ENCODE results near the gene PARP12. TPM values are rescaled to one million over a fixed set of nuclear protein-coding genes. Genes with fewer than 3 reads are reported as not detected.

PARP12 gene
- total RNA-seq, 2 donors from 2014 or later: 21.9 to 46.4 TPM

GRCh38 chr7:140018125-140019043 is 44.4 kb downstream of the PARP12 start:
- Histone ChIP-seq H3K27ac (no peak overlapping the region), H3K36me3 (no peaks in the 10 kb centered on the region), H3K4me1 (replicated peaks) (peaks cover 4% of the 10 kb centered on the region), H3K4me3 (no peak overlapping the region), H3K9me3 (no peaks in the 10 kb centered on the region), H3K27me3 (replicated peaks; ENCODE audit: insufficient read depth) (no peaks in the 10 kb centered on the region)
- no peak for TF ChIP-seq POLR2A (IDR thresholded peaks at IDR 0.05)
- no peak for TF ChIP-seq CTCF (IDR thresholded peaks at IDR 0.05)
- TF ChIP-seq POLR2AphosphoS5 (IDR thresholded peaks at IDR 0.05): no peak
- no peak for DNase-seq (ENCODE audit: low spot score)
- intact Hi-C loops (cut with DNase I): no loop called here
- 80% methylated on average over 9 of the region's 9 CpGs for WGBS

GRCh38 chr7:140017543-140017942 is 45.2 kb downstream of the PARP12 start:
- H3K27me3 ChIP-seq (replicated peaks; ENCODE audit: insufficient read depth): no peaks in the 10 kb centered on the region
- intact Hi-C loops (cut with DNase I): no loop called here
- no peaks in the 10 kb centered on the region for H3K36me3 ChIP-seq
- H3K27ac ChIP-seq: no peak overlapping the region
- WGBS: 82% methylated on average over 10 of the region's 15 CpGs
- DNase-seq (ENCODE audit: low spot score): no peak
- TF ChIP-seq POLR2A (IDR thresholded peaks at IDR 0.05) (no peak), POLR2AphosphoS5 (IDR thresholded peaks at IDR 0.05) (no peak), CTCF (IDR thresholded peaks at IDR 0.05) (no peak)
- no peaks in the 10 kb centered on the region for H3K9me3 ChIP-seq
- H3K4me3 ChIP-seq: no peak overlapping the region
- no peaks in the 10 kb centered on the region for H3K4me1 ChIP-seq (replicated peaks)

GRCh38 chr7:140017034-140017433 is 45.7 kb downstream of the PARP12 start:
- H3K4me3 ChIP-seq: no peak overlapping the region
- TF ChIP-seq POLR2A (IDR thresholded peaks at IDR 0.05) (no peak), POLR2AphosphoS5 (IDR thresholded peaks at IDR 0.05) (no peak), CTCF (IDR thresholded peaks at IDR 0.05) (no peak)
- no peak for DNase-seq (ENCODE audit: low spot score)
- intact Hi-C loops (cut with DNase I): no loop called here
- no peaks in the 10 kb centered on the region for H3K27me3 ChIP-seq (replicated peaks; ENCODE audit: insufficient read depth)
- H3K27ac ChIP-seq: no peak overlapping the region
- WGBS: 79% methylated on average over 7 of the region's 7 CpGs
- H3K4me1 ChIP-seq (replicated peaks): no peaks in the 10 kb centered on the region
- no peaks in the 10 kb centered on the region for H3K9me3 ChIP-seq
- no peaks in the 10 kb centered on the region for H3K36me3 ChIP-seq

DNA sequence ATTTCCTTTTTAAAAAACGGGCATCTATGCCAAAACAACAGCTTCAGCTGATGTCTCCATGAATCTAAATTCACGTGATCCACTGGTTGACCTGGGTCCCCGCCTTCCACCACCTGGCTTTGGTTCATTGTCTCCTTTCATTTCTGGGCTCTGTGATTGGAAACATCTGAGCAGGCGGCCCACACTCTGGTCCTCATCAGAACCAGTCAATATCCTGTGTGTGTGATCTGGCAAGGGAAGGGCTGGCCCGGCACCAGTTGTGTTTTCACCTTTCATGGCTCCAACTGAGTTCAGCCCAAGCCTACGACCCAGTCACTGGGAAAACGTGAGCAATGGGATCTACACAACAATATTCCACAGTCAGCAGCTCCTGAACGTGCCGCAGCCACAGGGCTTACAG is 46.2 kb downstream of the PARP12 start:
- no peak for TF ChIP-seq POLR2A (IDR thresholded peaks at IDR 0.05)
- TF ChIP-seq POLR2AphosphoS5 (IDR thresholded peaks at IDR 0.05): no peak
- no peak for TF ChIP-seq CTCF (IDR thresholded peaks at IDR 0.05)
- Histone ChIP-seq H3K4me3 (no peak overlapping the region), H3K27ac (no peak overlapping the region), H3K4me1 (replicated peaks) (no peaks in the 10 kb centered on the region), H3K27me3 (replicated peaks; ENCODE audit: insufficient read depth) (no peaks in the 10 kb centered on the region), H3K9me3 (no peaks in the 10 kb centered on the region), H3K36me3 (no peaks in the 10 kb centered on the region)
- intact Hi-C loops (cut with DNase I): no loop called here
- no peak for DNase-seq (ENCODE audit: low spot score)
- WGBS: 88% methylated on average over 9 of the region's 9 CpGs

DNA sequence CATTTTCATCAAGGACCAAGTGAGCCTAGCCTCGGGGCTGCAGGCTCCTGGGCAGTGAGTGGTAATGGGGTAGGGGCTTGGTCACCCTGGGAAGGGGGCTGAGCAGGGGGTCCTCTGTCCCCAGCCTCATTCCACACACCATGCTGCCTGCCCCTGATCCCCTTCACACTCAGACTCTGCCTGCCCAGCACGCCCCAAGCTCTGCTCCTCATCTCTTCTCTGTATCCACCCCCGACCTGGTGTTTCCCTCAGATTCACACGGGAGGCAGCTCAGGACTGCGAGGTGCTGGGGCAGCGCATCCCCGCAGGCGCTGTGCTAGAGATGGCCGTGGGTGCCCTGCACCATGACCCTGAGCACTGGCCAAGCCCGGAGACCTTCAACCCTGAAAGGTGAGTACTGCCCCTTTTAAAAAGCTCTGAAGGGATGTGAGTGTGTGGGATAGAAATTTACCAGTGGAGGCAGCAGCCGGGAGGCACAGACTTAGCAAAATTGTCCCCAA is 47.2 kb downstream of the PARP12 start:
- 95% methylated on average over 11 of the region's 11 CpGs for WGBS
- no peaks in the 10 kb centered on the region for H3K27me3 ChIP-seq (replicated peaks; ENCODE audit: insufficient read depth)

More for the DNA sequence above, 47.2 kb downstream of the PARP12 start:
- Histone ChIP-seq H3K4me1 (replicated peaks) (no peaks in the 10 kb centered on the region), H3K36me3 (no peaks in the 10 kb centered on the region), H3K4me3 (no peak overlapping the region), H3K9me3 (no peaks in the 10 kb centered on the region), H3K27ac (no peak overlapping the region)
- no peak for TF ChIP-seq POLR2AphosphoS5 (IDR thresholded peaks at IDR 0.05)
- no peak for TF ChIP-seq CTCF (IDR thresholded peaks at IDR 0.05)
- no peak for TF ChIP-seq POLR2A (IDR thresholded peaks at IDR 0.05)
- intact Hi-C loops (cut with DNase I): no loop called here
- no peak for DNase-seq (ENCODE audit: low spot score)

Data from prostate gland (tissue), 2 donors.